Measurements from ENCODE around the gene GAK.

The GAK gene

DNA sequence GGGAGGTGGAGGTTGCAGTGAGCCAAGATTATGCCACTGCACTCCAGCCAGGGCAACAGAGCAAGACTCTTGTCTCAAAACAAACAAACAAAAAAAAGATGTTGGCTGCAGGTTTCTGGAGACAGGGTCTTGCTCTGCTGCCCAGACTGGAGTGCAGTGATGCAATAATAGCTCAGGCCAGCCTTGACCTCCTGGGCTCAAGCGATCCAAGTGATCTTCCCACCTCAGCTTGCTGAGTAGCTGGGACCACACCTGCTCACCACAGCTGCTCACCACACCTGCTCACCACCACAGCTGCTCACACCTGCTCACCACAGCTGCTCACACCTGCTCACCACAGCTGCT is 76.3 kb downstream of the GAK start:
- DNase-seq (ENCODE audit: extremely low read depth in 1 of 2, low read depth in 1 of 2), result no peak

DNA sequence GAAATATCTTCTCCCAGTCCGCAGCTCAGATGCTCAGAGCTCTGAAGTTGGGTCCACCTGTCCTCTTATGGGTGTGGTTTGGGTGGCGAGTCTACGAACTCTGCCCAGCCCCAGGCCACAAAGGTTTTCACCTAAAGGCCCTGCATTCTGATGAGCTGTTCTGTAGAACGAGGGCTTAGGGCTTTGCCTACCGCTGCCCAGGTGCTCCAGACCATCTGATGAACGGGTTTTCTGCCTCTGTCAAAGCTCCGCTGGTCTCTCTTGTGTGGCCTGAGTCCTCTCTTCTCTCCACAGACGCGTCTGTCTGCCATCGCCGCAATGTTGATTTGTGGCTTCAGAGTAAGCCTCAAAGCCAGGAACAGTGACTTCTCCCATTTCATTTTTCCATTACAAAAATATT is 77.8 kb downstream of the GAK start:
- no peak for DNase-seq (ENCODE audit: extremely low read depth in 1 of 2, low read depth in 1 of 2)

DNA sequence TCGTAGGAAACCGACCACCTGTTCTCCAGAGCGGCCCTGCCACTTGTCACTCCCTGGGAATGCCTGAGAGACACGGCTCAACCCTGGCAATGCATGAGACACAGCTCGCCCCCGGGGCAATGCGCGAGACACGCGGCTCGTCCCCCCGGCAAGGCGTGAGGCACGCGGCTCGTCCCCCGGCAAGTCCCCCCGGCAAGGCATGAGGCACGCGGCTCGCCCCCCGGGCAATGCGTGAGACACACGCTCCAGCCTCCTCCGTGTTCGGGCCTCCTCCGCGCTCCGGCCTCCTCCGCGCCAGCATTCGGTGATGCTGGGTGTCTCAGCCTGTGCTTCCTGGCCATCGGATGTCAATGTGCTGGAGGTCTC is 78.7 kb downstream of the GAK start:
- no peak for DNase-seq (ENCODE audit: extremely low read depth in 1 of 2, low read depth in 1 of 2)

DNA sequence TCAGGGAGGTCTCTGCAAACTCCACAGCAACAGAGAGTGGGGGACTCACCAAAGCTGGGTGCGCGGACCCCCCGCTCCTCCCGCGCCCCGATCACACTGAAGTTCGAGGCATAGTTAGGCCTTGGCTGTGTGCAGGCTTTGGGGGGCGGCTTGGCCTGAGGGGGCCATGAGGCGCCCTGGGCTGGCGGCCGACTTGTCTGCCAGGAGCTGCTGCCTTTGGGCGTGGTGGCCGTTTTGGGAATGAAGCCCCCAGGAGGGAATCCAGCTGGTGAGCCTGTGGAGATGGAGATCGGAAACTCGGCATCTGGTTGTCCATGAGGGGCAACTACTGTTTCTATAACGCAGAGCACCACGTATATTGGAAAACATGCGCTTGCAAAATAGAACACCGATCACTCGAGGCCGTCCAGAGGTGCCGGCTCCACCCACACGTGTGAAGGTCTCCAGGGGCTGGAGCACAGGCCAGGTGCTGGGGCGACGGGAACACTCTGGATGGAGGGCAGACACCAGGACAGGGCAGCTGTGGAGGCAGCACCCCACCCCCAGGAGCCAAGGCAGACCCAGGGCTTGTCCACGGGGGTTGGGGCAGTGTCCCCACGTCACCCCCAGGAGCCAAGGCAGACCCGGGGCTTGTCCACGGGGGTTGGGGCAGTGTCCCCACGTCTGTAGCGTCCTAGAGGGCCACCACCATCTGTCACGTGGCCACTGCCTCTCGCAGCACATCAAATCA is 80.2 kb downstream of the GAK start:
- no peak for DNase-seq (ENCODE audit: extremely low read depth in 1 of 2, low read depth in 1 of 2)

- no peak for DNase-seq (ENCODE audit: extremely low read depth in 1 of 2, low read depth in 1 of 2)
Measured at GRCh38 chr4:850323-850945, 81.7 kb downstream of the GAK start.

DNA sequence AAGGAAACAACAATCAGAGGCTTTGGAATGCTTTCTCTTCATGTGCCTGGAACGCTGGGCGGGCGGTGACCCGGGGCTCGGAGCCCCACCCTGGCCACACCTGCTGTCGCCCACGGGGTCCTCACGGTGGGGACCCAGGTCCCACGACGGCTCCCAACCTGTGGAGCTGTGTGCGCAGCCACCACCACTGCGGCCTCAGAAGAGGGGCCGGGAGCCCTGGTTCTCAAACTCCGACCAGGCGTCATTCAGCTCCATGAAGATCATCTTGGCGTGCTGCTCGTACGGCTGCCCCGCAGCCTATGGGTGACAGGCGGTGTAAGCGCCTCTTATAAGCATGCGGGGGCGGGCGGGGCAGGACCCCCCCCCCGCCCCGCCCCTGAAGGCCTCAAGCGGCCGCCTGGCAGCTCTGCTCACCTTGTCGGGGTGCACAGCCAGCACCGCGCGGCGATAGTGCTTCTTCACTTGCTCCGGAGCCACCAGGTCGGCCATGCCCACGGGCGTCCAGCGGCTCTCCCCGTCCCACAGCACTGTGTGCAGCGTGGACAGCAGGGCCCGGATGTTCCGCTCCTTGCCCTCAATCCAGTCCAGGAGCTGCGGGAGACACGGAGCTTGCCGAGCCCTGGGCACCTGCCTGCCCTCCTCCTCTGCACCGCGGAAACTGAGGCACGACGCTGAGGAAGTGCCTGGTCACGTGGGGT is 82.5 kb downstream of the GAK start:
- DNase-seq (ENCODE audit: extremely low read depth in 1 of 2, low read depth in 1 of 2), result no peak

DNA sequence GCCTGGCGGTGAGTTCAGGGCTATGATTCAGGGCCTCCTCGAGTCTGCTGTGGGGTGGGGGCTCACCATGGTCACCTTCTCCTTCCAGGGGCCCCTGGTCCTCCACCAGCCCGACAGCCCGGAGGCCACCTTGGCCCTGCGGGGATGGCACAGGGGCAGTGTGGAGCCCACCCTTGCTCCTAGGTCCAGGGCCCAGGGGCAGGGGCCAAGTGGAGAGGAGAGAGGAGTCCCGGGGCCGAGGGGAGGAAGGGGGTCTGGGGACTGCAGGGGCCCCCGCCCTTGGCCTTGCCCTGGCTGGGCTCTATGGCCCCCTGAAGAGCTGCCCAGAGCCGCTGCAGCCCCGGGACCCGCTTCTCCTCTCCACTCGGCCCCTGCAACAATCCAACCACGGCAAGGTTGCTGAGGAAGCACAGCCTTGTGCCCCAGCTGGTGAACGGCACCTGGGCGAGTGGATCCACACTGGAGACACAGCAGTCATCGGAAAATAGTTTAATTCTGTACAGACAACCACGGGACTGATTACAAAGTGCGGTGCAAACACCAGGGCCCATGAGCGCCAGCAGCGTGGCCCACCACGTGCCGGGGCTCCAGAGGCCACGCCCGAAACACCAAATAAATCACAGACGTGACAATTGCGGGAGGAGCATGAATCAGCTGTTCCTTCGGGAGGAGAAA is 83.2 kb downstream of the GAK start:
- DNase-seq (ENCODE audit: extremely low read depth in 1 of 2, low read depth in 1 of 2), result no peak

- no peak for DNase-seq (ENCODE audit: extremely low read depth in 1 of 2, low read depth in 1 of 2)
Measured at GRCh38 chr4:848307-848691, 83.8 kb downstream of the GAK start.

DNA sequence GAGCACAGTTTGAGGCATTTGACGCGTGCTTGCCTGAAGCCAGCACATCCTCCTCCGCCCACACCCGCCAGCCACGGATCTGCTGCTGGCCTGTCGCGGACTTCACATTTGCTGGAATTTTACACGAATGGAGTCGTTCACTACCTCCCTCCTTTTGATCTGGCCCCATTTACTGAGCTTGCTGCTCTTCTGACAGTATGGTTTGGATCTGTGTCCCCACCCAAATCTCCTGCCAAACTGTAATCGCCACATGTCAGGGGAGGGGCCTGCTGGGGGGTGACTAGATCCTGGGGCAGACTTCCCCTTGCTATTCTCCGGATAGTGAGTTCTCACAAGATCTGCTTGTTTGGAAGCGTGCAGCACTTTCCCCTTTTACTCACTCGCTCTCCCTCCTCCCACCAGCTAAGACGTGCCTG is 86.3 kb downstream of the GAK start:
- no peak for DNase-seq (ENCODE audit: extremely low read depth in 1 of 2, low read depth in 1 of 2)

- no peak for DNase-seq (ENCODE audit: extremely low read depth in 1 of 2, low read depth in 1 of 2)
Measured at GRCh38 chr4:845233-845835, 86.8 kb downstream of the GAK start.

GRCh38 chr4:844752-845232 is 87.3 kb downstream of the GAK start:
- no peak for DNase-seq (ENCODE audit: extremely low read depth in 1 of 2, low read depth in 1 of 2)

- no peak for DNase-seq (ENCODE audit: extremely low read depth in 1 of 2, low read depth in 1 of 2)
Measured at GRCh38 chr4:839675-840443, 92.3 kb downstream of the GAK start.

DNA sequence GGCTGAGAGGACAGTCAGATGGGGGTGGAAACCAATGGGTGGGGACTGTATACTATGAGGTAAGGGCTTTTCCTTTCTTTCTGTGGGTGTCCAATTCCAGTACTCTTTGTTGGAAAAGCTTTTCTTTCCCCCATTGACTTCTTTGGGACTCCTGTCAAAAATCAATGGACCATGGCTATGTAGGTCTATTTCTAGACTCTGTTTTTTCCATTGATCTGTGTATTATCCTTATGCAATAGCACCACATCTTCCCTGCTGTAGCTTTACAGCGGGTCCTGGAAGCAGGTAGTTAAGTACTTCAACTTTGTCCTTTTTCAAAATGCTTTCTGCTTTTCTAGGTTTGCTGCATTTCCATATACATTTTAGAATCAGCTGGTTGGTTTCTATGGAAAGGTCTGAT is 94.3 kb downstream of the GAK start:
- DNase-seq (ENCODE audit: extremely low read depth in 1 of 2, low read depth in 1 of 2), result no peak

GRCh38 chr4:836750-837301 is 95.3 kb downstream of the GAK start:
- no peak for DNase-seq (ENCODE audit: extremely low read depth in 1 of 2, low read depth in 1 of 2)

DNA sequence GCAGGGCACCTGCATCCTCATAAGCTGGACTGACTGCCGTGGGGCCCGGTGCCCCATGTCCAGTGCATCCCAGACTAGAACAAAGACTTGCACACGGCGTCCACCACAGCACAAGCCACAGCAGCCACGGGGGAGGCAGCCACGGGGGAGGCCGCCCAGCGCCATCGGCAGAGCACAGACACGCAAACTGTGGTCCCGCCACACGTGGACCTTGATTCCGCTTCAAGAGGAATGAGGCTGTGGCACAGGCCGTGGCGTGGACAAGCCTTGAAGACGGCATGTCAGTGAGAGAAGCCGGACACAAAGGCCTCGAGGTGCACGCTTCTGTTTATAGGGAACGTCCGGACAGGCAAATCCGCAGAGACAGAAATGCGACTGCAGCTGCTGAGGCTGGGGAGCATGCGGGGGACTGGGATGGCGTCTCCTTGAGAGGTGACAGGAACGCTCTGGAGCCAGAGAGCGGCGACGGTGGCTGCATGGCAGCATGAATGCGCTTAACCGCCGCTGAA is 96.1 kb downstream of the GAK start:
- DNase-seq (ENCODE audit: extremely low read depth in 1 of 2, low read depth in 1 of 2), result no peak

GRCh38 chr4:835148-836002 is 96.7 kb downstream of the GAK start:
- no peak for DNase-seq (ENCODE audit: extremely low read depth in 1 of 2, low read depth in 1 of 2)

DNA sequence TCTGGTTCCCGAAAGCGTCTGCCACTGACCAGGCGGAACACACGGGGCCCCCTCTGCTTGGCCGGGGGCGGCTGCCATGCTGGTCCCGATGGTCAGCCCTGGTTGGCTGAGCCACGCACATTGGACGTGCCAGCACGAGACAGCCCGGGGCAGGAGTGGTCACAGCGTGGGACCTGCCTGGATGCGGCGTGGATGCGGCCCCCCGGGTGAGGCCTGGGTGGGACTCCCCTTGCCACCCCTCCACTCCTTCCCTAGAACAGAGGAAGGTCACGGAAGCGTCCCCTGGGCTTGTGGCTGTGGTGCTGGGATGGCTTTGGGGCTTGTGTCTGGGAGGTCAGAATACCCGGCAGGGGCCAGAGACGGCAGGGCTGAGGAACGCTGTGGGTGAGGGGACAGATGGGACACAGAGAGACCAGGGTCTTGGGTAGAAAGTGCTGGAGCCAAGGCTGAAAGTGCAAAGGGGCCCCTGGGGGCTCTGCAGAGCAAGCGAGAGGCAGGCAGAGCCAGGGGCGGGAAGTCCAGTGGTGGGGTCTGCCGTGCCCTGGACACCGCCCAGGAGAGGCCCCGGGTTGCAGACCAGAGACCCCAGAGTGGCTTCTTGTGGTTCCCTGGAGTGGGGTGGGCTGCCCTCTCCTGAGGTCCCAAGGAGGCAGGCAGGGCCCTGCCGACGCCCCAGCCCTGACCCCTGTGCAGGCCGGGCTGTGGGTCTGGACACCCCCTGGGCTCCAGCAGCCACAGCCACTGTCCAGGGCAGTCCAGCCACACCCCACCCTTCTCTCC is 97.6 kb downstream of the GAK start:
- no peak for DNase-seq (ENCODE audit: extremely low read depth in 1 of 2, low read depth in 1 of 2)

GRCh38 chr4:833731-834367 is 98.3 kb downstream of the GAK start:
- DNase-seq (ENCODE audit: extremely low read depth in 1 of 2, low read depth in 1 of 2), result no peak

Measured in stimulated activated CD8-positive, alpha-beta memory T cell treated with anti-CD3 and anti-CD28 coated beads, Interleukin-7, amount 100 ng/mL, for 48 hours (primary cell).